HG03457 (cell line): Measurements from ENCODE around the gene BNIP3.
"Not testable (repeated sequence)": the region's sequence is repeated elsewhere in the genome, so short reads cannot be mapped to it uniquely, and the experiment has no call there.

Experiments
- ATAC-seq: cut with Tn5 transposase; IDR thresholded peaks from one replicate; pipeline ENCODE4 v1.9.1; 2021; ENCODE audit warnings: moderate number of reproducible peaks; ENCODE audit not compliant: unreplicated experiment

The BNIP3 gene

GRCh38 chr10:131930586-131931330 is 51.0 kb downstream of the BNIP3 start:
- ATAC-seq: no peak

- no peak for ATAC-seq
Observed at GRCh38 chr10:131930150-131930549, 51.6 kb downstream of the BNIP3 start.

GRCh38 chr10:131929122-131929845 is 52.4 kb downstream of the BNIP3 start:
- ATAC-seq: no peak

- ATAC-seq: peak; percentile 81
Observed at GRCh38 chr10:131928248-131929095, 53.3 kb downstream of the BNIP3 start.

GRCh38 chr10:131926743-131927595 is 54.8 kb downstream of the BNIP3 start:
- ATAC-seq: no peak

GRCh38 chr10:131926253-131926652 is 55.5 kb downstream of the BNIP3 start:
- ATAC-seq: no peak

- no peak for ATAC-seq
Observed at GRCh38 chr10:131925716-131926115, 56.0 kb downstream of the BNIP3 start.

- no peak for ATAC-seq
Observed at GRCh38 chr10:131925011-131925649, 56.6 kb downstream of the BNIP3 start.

GRCh38 chr10:131923038-131923756 is 58.5 kb downstream of the BNIP3 start:
- ATAC-seq: no peak

GRCh38 chr10:131921184-131921583 is 60.5 kb downstream of the BNIP3 start:
- no peak for ATAC-seq

GRCh38 chr10:131920693-131921092 is 61.0 kb downstream of the BNIP3 start:
- no peak for ATAC-seq

- ATAC-seq: no peak
Observed at GRCh38 chr10:131920151-131920550, 61.6 kb downstream of the BNIP3 start.

GRCh38 chr10:131919461-131919860 is 62.3 kb downstream of the BNIP3 start:
- ATAC-seq: not testable (repeated sequence)
